IPS-15b (cell line): ENCODE data around the gene TXNDC8.

Source experiments
- H3K27me3 ChIP-seq: one replicate; pipeline ENCODE4 v1.6.1; 2013; ENCODE audit warnings: low read length; ENCODE audit not compliant: control insufficient read depth, insufficient read depth
- H3K36me3 ChIP-seq: one replicate; pipeline ENCODE4 v1.6.1; 2013; ENCODE audit warnings: low read length; ENCODE audit not compliant: control insufficient read depth, insufficient read depth
- H3K4me1 ChIP-seq: one replicate; pipeline ENCODE4 v1.6.1; 2013; ENCODE audit warnings: mild to moderate bottlenecking, low read length; ENCODE audit not compliant: control insufficient read depth, insufficient read depth
- H3K4me3 ChIP-seq: one replicate; pipeline ENCODE4 v1.5.1; 2013; ENCODE audit warnings: low read depth, low read length
- H3K9ac ChIP-seq: one replicate; pipeline ENCODE4 v1.6.1; 2013; ENCODE audit warnings: low read depth, mild to moderate bottlenecking, low read length
- H3K9me3 ChIP-seq: one replicate; pipeline ENCODE4 v1.6.1; 2013; ENCODE audit warnings: mild to moderate bottlenecking, low read length; ENCODE audit not compliant: control insufficient read depth, insufficient read depth

Gene TXNDC8

GRCh38 chr9:110344821-110345220 is 7.2 kb upstream of the TXNDC8 start:
- H3K9ac ChIP-seq = no peak overlapping the region
- H3K4me3 ChIP-seq = no peak overlapping the region
- no peaks in the 10 kb centered on the region for H3K4me1 ChIP-seq
- H3K36me3 ChIP-seq = no peaks in the 10 kb centered on the region
- H3K9me3 ChIP-seq = no peaks in the 10 kb centered on the region
- no peaks in the 10 kb centered on the region for H3K27me3 ChIP-seq

- Histone ChIP-seq H3K9me3 (no peaks in the 10 kb centered on the region), H3K4me1 (no peaks in the 10 kb centered on the region), H3K36me3 (no peaks in the 10 kb centered on the region), H3K4me3 (no peak overlapping the region), H3K27me3 (no peaks in the 10 kb centered on the region), H3K9ac (no peak overlapping the region)
These were observed 5.9 kb upstream of the TXNDC8 start for GRCh38 chr9:110343551-110343950.

GRCh38 chr9:110340306-110340705 is 2.6 kb upstream of the TXNDC8 start:
- no peaks in the 10 kb centered on the region for H3K36me3 ChIP-seq
- H3K4me3 ChIP-seq = no peak overlapping the region
- H3K9me3 ChIP-seq = no peaks in the 10 kb centered on the region
- H3K4me1 ChIP-seq = no peaks in the 10 kb centered on the region
- H3K9ac ChIP-seq = no peak overlapping the region
- no peaks in the 10 kb centered on the region for H3K27me3 ChIP-seq

- Histone ChIP-seq H3K36me3 (no peaks in the 10 kb centered on the region), H3K4me3 (no peak overlapping the region), H3K9ac (no peak overlapping the region), H3K9me3 (no peaks in the 10 kb centered on the region), H3K27me3 (no peaks in the 10 kb centered on the region), H3K4me1 (no peaks in the 10 kb centered on the region)
These were observed 480 bp upstream of the TXNDC8 start for GRCh38 chr9:110338143-110338542.

- Histone ChIP-seq H3K27me3 (no peaks in the 10 kb centered on the region), H3K36me3 (no peaks in the 10 kb centered on the region), H3K4me1 (no peaks in the 10 kb centered on the region), H3K9ac (no peak overlapping the region), H3K9me3 (no peaks in the 10 kb centered on the region), H3K4me3 (no peak overlapping the region)
These were observed 1.3 kb downstream of the TXNDC8 start for GRCh38 chr9:110336363-110336762.

GRCh38 chr9:110334871-110335270 is 2.8 kb downstream of the TXNDC8 start:
- Histone ChIP-seq H3K27me3 (no peaks in the 10 kb centered on the region), H3K9me3 (no peaks in the 10 kb centered on the region), H3K4me1 (no peaks in the 10 kb centered on the region), H3K4me3 (no peak overlapping the region), H3K36me3 (no peaks in the 10 kb centered on the region), H3K9ac (no peak overlapping the region)

GRCh38 chr9:110334183-110334582 is 3.5 kb downstream of the TXNDC8 start:
- Histone ChIP-seq H3K9me3 (no peaks in the 10 kb centered on the region), H3K36me3 (no peaks in the 10 kb centered on the region), H3K4me1 (no peaks in the 10 kb centered on the region), H3K9ac (no peak overlapping the region), H3K27me3 (no peaks in the 10 kb centered on the region), H3K4me3 (no peak overlapping the region)

GRCh38 chr9:110332766-110333165 is 4.9 kb downstream of the TXNDC8 start:
- no peak overlapping the region for H3K4me3 ChIP-seq
- no peaks in the 10 kb centered on the region for H3K9me3 ChIP-seq
- no peaks in the 10 kb centered on the region for H3K36me3 ChIP-seq
- no peaks in the 10 kb centered on the region for H3K27me3 ChIP-seq
- no peak overlapping the region for H3K9ac ChIP-seq
- no peaks in the 10 kb centered on the region for H3K4me1 ChIP-seq

- no peaks in the 10 kb centered on the region for H3K36me3 ChIP-seq
These were observed 7.1 kb downstream of the TXNDC8 start for GRCh38 chr9:110330484-110331105.

GRCh38 chr9:110329639-110330230 is 7.9 kb downstream of the TXNDC8 start:
- Histone ChIP-seq H3K4me1 (no peaks in the 10 kb centered on the region), H3K9ac (no peak overlapping the region), H3K36me3 (no peaks in the 10 kb centered on the region), H3K4me3 (no peak overlapping the region), H3K9me3 (no peaks in the 10 kb centered on the region), H3K27me3 (no peaks in the 10 kb centered on the region)

More at GRCh38 chr9:110330484-110331105, 7.1 kb downstream of the TXNDC8 start:
- Histone ChIP-seq H3K9me3 (no peaks in the 10 kb centered on the region), H3K9ac (no peak overlapping the region), H3K4me1 (no peaks in the 10 kb centered on the region), H3K4me3 (no peak overlapping the region), H3K27me3 (no peaks in the 10 kb centered on the region)

GRCh38 chr9:110328763-110329162 is 8.9 kb downstream of the TXNDC8 start:
- Histone ChIP-seq H3K9me3 (no peaks in the 10 kb centered on the region), H3K4me3 (no peak overlapping the region), H3K9ac (no peak overlapping the region), H3K27me3 (no peaks in the 10 kb centered on the region), H3K36me3 (no peaks in the 10 kb centered on the region), H3K4me1 (no peaks in the 10 kb centered on the region)

- Histone ChIP-seq H3K27me3 (no peaks in the 10 kb centered on the region), H3K4me3 (no peak overlapping the region), H3K9ac (no peak overlapping the region), H3K36me3 (no peaks in the 10 kb centered on the region), H3K9me3 (no peaks in the 10 kb centered on the region), H3K4me1 (no peaks in the 10 kb centered on the region)
These were observed 9.9 kb downstream of the TXNDC8 start for GRCh38 chr9:110327716-110328115.
